Cardiac fibroblast (primary cell): ENCODE data around the gene HJV.
"Not testable (repeated sequence)": the region's sequence is repeated elsewhere in the genome, so short reads cannot be mapped to it uniquely, and the experiment has no call there.

Source experiments
- DNase-seq, 2 donors: peaks; one replicate each; pipeline versions ENCODE4 v3.0.0 to v3.0.0-alpha.2; 2010; ENCODE audit warnings: low read depth in 2 of 2
- H3K4me3 ChIP-seq, 2 donors: replicated peaks in 1 of 2; 1 replicate in 1 of 2; 2 replicates in 1 of 2; pipeline ENCODE4 v1.5.1; 2011; ENCODE audit warnings: low read depth in 2 of 2, low read length in 2 of 2, mild to moderate bottlenecking in 2 of 2, moderate library complexity in 1 of 2
- TF ChIP-seq, protein P1 (sequence below): IDR thresholded peaks from one replicate; pipeline ENCODE4 v1.5.1; 2011; ENCODE audit warnings: low read depth, mild to moderate bottlenecking, low read length, inconsistent platforms

Gene HJV, protein sequence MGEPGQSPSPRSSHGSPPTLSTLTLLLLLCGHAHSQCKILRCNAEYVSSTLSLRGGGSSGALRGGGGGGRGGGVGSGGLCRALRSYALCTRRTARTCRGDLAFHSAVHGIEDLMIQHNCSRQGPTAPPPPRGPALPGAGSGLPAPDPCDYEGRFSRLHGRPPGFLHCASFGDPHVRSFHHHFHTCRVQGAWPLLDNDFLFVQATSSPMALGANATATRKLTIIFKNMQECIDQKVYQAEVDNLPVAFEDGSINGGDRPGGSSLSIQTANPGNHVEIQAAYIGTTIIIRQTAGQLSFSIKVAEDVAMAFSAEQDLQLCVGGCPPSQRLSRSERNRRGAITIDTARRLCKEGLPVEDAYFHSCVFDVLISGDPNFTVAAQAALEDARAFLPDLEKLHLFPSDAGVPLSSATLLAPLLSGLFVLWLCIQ

DNA sequence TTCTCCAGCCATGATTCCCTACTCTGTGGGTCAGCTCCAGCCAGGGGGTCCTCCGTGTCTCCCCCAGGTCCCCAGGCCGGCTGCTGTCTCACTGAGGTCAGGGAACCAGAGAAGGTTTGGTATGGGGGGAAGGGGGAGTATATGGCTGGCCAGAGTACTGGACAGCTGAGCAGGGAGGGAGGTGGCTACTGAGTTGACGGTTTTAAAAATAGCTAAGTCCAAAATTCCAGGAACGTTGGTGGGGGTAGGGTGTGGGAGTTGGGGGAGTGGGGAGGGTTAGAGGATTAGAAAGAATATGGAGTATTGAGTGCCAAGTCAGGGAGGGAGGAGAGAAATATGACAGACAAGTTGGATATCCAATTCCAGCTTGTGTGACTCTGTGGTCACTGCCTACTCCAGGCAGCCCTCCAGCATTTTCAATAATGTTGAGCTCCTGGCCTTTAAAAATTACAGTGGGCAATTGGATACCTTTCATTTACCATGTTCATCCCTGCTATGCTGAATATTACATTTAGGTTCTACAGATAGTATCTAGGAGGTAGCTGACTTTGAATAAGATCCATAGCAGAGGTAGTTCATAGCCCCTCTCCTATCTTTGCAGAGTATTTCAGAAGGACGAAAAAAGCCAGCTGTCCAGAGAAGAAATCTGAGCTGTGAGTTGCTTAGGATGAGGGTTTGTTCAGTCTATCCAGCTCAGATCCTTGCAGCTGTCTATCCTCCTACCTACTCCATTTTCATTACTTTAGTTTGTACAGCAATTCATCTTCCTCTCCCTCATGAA, at the start of gene HJV:
TSS of gene HJV (minus strand) at position 114 of the 781 bp plus-strand sequence. CDS start 1,504 bp downstream, outside the sequence.
- DNase-seq = no peak
- no peak within 1 kb of the TSS for H3K4me3 ChIP-seq
- TF ChIP-seq, protein P1, sequence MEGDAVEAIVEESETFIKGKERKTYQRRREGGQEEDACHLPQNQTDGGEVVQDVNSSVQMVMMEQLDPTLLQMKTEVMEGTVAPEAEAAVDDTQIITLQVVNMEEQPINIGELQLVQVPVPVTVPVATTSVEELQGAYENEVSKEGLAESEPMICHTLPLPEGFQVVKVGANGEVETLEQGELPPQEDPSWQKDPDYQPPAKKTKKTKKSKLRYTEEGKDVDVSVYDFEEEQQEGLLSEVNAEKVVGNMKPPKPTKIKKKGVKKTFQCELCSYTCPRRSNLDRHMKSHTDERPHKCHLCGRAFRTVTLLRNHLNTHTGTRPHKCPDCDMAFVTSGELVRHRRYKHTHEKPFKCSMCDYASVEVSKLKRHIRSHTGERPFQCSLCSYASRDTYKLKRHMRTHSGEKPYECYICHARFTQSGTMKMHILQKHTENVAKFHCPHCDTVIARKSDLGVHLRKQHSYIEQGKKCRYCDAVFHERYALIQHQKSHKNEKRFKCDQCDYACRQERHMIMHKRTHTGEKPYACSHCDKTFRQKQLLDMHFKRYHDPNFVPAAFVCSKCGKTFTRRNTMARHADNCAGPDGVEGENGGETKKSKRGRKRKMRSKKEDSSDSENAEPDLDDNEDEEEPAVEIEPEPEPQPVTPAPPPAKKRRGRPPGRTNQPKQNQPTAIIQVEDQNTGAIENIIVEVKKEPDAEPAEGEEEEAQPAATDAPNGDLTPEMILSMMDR = no peak

DNA sequence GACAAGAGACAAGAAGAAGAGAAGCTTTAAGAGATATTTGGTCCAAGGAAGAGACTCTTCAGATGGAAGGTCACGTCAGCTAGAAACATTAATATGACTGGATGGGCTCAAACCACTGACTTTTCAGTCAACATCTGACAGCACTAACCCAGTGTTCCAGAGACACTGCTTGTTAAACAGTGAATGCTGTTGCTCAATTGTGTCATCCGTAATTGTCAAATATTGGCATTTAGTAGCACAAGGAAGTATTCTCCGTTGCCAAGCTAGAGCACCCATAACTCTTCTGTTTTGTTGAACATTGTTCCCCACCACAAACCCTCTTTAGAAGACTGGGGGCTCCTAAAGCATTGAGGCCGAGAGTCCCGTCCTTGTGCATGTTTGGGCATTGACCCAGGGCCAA, 37.6 kb upstream of the HJV start:
- DNase-seq, H3K4me3 ChIP-seq: not testable (repeated sequence)

DNA sequence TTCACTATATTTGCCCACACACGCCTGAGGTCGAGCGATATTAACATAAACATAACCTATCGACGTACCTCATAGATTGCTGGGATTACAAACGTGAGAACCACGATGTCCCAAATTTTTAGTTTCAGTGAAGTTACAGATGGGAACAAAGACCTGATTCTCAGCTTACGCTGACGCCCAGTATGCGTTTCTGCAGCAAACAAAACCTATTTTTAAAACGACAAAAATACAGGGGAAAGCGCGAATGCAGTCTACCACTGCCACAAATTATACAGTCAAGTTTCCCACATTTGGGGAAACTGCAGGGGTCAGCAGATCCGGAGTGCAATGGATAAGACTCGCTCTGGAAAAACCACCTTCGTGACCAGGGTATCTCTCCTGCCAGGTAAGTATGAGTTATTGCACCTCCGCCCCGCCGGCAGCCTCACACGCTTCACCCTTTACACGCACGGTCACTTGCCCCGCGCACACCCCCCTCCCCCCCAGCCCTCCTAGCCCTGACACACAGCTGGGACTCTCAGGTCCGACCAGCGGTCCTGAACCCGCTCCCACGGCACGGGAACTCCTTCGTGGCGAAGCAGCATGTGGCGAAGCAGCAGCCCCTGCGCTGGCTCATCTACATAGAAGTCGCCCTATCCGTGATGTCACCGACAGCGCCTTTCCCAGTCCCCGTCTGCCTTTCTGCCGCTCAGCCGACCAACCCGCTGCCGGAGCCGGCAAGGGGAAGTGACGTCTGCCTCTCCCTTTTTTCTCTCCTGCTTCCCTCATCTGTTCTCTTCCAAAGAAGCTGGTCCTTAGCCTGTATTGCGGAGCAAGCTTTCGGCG, 30.5 kb upstream of the HJV start:
- peak overlapping the region; percentile 36 to 44 for H3K4me3 ChIP-seq

DNA sequence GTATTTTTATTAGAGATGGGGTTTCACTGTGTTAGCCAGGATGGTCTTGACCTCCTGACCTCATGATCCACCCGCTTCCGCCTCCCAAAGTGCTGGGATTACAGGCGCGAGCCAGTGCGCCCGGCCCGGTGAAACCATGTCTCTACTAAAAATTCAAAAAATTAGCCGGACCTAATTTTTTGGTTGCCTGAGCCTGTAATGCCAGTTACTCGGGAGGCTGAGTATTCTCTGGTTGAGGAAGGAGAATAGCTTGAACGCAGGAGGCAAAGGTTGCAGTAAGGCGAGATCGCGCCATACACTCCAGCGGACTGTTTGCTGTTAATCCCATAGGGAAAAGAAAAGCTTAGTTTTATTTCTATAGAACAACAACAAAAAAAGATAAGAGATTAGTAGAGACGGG, 29.9 kb upstream of the HJV start:
- TF ChIP-seq, protein P1 = no peak
- peak overlapping the region; percentile 18 to 36 for H3K4me3 ChIP-seq
- DNase-seq = no peak

More for the DNA sequence above, 30.5 kb upstream of the HJV start:
- peak; percentile 97 to 98 for DNase-seq

DNA sequence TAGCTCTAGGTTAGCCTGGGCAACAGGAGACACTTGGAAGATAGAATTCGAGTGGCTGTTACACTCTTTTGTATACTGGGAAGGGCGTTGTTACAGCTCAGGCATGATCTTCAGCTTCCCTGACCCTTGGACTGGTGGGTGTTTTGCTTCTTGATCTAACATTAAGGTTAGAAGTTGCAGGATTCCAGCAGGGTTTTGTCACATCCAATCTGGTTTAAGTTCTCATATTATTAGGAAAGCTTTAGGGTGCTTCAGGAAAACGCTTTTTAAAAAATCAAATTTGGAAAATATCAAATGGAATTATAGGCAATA, 29.1 kb upstream of the HJV start:
- not testable (repeated sequence) for DNase-seq, H3K4me3 ChIP-seq

DNA sequence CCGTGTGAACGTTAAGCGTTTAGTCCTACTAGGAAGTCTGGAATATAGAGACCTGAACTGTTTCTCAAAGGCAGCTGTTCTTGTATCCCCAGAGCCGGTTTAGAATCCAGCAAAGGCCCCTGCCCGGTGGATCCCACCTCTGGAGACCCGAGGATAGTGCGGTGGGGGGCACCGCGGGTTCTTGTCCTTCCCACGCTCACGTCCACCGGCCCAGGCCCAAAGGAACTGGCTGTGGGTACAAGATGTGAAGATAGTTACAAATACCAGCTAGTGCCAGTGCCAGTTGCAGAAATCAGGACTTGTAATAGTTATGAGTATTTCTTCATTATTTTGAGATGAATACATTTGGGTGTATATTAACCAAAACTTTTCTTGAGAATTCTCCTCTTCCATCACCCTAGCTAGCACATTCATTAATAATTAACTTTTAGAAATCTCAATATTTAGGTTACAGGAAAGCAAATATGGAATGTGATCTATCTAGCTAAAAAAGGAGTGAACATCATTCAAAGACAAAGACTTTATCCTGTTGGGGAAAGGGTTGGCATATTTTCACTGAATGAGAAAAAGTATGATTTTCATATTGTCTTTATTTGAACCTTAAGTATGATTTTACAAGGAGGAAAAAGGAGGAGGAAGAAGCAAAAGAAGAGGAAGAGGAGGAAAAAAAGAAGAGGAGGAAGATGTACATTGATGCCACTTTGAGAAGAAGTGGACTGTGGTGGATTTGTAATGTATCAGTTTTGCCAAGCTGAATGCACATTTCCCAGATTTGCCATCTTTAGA, 28.5 kb upstream of the HJV start:
- not testable (repeated sequence) for DNase-seq, H3K4me3 ChIP-seq

DNA sequence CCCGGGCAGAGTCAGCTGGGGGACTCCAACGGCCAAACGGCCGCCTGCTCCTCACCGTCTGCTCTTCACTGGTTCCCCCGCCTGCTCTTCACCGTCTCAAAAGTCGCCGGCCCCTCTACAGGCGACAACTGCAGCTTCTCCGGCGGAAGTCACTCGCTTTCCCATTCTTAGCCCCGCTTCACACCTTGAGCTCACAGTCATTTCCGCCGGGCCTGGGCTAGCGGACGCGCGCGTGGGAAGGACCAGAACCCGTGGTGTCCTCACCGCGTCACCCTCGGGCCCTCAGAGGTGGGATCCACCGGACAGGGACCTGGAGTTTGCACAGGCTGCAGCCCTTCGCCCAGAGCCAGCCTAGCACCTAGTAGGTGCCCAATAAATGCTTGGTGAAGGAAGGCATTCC, 27.9 kb upstream of the HJV start:
- TF ChIP-seq, protein P1 = no peak
- DNase-seq = no peak
- H3K4me3 ChIP-seq = no peak overlapping the region

DNA sequence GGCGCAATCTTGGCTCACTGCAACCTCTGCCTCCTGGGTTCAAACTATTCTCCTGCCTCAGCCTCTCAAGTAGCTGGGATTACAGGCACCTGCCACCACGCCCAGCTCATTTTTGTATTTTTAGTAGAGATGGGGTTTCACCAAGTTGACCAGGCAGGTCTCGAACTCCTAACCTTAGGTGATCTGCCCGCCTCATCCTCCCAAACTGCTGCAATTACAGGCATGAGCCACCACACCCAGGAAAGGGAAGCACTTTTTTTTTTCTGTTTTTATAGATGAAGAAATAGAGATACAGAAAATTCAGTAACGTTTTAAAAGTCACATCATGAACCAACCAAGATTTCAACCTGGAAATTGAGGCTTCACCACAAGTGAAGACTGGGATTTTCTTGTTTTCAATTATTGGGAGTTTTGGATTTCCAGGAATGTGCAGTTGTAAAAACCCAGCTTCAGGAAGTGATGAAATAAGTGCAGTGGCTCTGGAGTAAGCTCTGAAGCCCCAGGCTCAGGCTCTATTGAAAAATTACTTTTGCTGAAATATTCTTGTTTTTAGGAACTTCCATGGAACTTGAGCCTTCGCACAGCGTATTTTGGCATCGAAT, 27.1 kb upstream of the HJV start:
- not testable (repeated sequence) for H3K4me3 ChIP-seq
- peak; percentile 59 to 62 for DNase-seq
